HL-60 (cell line): Measurements from ENCODE around the gene EDIL3.

Source experiments
- GABPA ChIP-seq: IDR thresholded peaks from 2 replicates; pipeline ENCODE4 v1.6.1; 2012; ENCODE audit warnings: low read depth
- POLR2AphosphoS5 ChIP-seq: IDR thresholded peaks from 2 replicates; pipeline ENCODE4 v1.6.1; 2012; ENCODE audit warnings: low read depth
- SPI1 ChIP-seq: IDR thresholded peaks from 2 replicates; pipeline ENCODE4 v1.6.1; 2012; ENCODE audit warnings: low read depth, mild to moderate bottlenecking, borderline replicate concordance
- TF ChIP-seq, protein P1 (sequence below): IDR thresholded peaks from one replicate; pipeline ENCODE4 v1.5.1; 2011; ENCODE audit warnings: low read length, control low read depth, inconsistent platforms; ENCODE audit not compliant: insufficient read depth
- TF ChIP-seq, protein P2 (sequence below): IDR thresholded peaks from 2 replicates; pipeline ENCODE4 v1.6.1; 2012; ENCODE audit warnings: low read depth; ENCODE audit not compliant: insufficient replicate concordance

DNA sequence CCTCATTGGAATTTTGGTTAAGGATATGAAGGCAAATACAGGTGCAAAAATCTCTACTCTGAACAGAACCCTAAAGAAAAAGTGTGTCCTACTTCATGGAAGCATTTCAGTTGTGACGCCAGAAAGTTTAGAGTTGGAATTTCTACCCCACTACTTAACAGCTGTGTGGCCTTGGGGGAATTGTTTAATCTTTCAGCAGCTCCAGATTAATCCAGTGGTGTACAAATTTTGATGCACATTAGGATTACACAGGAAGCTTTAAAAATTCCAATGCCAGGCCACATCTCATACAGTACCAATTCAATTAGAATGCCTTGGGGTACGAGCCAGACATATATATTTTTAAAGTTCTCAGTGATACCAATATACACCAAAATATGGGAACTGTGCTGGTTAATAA is 266.1 kb downstream of the EDIL3 start:
- TF ChIP-seq, protein P1, sequence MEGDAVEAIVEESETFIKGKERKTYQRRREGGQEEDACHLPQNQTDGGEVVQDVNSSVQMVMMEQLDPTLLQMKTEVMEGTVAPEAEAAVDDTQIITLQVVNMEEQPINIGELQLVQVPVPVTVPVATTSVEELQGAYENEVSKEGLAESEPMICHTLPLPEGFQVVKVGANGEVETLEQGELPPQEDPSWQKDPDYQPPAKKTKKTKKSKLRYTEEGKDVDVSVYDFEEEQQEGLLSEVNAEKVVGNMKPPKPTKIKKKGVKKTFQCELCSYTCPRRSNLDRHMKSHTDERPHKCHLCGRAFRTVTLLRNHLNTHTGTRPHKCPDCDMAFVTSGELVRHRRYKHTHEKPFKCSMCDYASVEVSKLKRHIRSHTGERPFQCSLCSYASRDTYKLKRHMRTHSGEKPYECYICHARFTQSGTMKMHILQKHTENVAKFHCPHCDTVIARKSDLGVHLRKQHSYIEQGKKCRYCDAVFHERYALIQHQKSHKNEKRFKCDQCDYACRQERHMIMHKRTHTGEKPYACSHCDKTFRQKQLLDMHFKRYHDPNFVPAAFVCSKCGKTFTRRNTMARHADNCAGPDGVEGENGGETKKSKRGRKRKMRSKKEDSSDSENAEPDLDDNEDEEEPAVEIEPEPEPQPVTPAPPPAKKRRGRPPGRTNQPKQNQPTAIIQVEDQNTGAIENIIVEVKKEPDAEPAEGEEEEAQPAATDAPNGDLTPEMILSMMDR = no peak
- TF ChIP-seq POLR2AphosphoS5 = no peak
- TF ChIP-seq SPI1 = no peak
- TF ChIP-seq, protein P2, sequence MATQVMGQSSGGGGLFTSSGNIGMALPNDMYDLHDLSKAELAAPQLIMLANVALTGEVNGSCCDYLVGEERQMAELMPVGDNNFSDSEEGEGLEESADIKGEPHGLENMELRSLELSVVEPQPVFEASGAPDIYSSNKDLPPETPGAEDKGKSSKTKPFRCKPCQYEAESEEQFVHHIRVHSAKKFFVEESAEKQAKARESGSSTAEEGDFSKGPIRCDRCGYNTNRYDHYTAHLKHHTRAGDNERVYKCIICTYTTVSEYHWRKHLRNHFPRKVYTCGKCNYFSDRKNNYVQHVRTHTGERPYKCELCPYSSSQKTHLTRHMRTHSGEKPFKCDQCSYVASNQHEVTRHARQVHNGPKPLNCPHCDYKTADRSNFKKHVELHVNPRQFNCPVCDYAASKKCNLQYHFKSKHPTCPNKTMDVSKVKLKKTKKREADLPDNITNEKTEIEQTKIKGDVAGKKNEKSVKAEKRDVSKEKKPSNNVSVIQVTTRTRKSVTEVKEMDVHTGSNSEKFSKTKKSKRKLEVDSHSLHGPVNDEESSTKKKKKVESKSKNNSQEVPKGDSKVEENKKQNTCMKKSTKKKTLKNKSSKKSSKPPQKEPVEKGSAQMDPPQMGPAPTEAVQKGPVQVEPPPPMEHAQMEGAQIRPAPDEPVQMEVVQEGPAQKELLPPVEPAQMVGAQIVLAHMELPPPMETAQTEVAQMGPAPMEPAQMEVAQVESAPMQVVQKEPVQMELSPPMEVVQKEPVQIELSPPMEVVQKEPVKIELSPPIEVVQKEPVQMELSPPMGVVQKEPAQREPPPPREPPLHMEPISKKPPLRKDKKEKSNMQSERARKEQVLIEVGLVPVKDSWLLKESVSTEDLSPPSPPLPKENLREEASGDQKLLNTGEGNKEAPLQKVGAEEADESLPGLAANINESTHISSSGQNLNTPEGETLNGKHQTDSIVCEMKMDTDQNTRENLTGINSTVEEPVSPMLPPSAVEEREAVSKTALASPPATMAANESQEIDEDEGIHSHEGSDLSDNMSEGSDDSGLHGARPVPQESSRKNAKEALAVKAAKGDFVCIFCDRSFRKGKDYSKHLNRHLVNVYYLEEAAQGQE = no peak
- no peak for TF ChIP-seq GABPA
